ENCODE measurements around the gene SMYD3.

- TF ChIP-seq CTCF (IDR thresholded peaks at IDR 0.05; ENCODE audit: low read length) (0 out of 2 replicates have a peak, but pooled peaks have one; percentile 12), EZH2phosphoT487 (IDR thresholded peaks at IDR 0.05; ENCODE audit: low read length) (no peak)
Measured at GRCh38 chr1:246532519-246532918, 25.4 kb upstream of the SMYD3 start.
